CD14-positive monocyte (primary cell): Measurements from ENCODE around the gene SSTR5. TPM values are rescaled to one million over a fixed set of nuclear protein-coding genes. Genes with fewer than 3 reads are reported as not detected.

Source experiments
- DNase-seq, 3 donors: peaks; one replicate each; pipeline ENCODE4 v3.0.0-alpha.2; 2011 to 2022
- H2AFZ ChIP-seq: 2 replicates; pipeline ENCODE4 v1.6.0; 2012; ENCODE audit warnings: mild to moderate bottlenecking, low read depth, low read length, inconsistent platforms; ENCODE audit not compliant: insufficient read depth, poor library complexity, severe bottlenecking
- H3K27ac ChIP-seq, 2 donors: 1 replicate in 1 of 2; 2 replicates in 1 of 2; pipeline ENCODE4 v1.5.1; 2012 to 2013; ENCODE audit warnings: low read length in 2 of 2, control low read depth in 1 of 2, inconsistent platforms in 1 of 2, low read depth in 1 of 2, mild to moderate bottlenecking in 1 of 2
- H3K27me3 ChIP-seq, 2 donors: one replicate each; pipeline versions ENCODE4 v1.6.0 to v1.6.1; 2011 to 2013; ENCODE audit warnings: low read length in 2 of 2; ENCODE audit not compliant: control insufficient read depth in 2 of 2, insufficient read depth in 2 of 2
- H3K36me3 ChIP-seq, 2 donors: replicated peaks in 1 of 2; 1 replicate in 1 of 2; 2 replicates in 1 of 2; pipeline versions ENCODE4 v1.5.1 to v1.6.1; 2012 to 2013; ENCODE audit warnings: low read length in 2 of 2, control low read depth in 1 of 2, inconsistent platforms in 1 of 2, mild to moderate bottlenecking in 1 of 2; ENCODE audit not compliant: insufficient read depth in 2 of 2, control insufficient read depth in 1 of 2
- H3K4me1 ChIP-seq, 2 donors: 1 replicate in 1 of 2; 2 replicates in 1 of 2; pipeline versions ENCODE4 v1.5.1 to v1.6.1; 2012 to 2013; ENCODE audit warnings: low read length in 2 of 2, control low read depth in 1 of 2, inconsistent platforms in 1 of 2, mild to moderate bottlenecking in 1 of 2, moderate library complexity in 1 of 2; ENCODE audit not compliant: insufficient read depth in 2 of 2, control insufficient read depth in 1 of 2
- H3K4me2 ChIP-seq: replicated peaks from 2 replicates; pipeline ENCODE3; 2012; ENCODE audit warnings: low read length, moderate library complexity, mild to moderate bottlenecking; ENCODE audit not compliant: poor library complexity, severe bottlenecking; ENCODE audit errors: extremely low read depth
- H3K4me3 ChIP-seq, 3 experiments: fragments of 200-600 bp in 1 of 3; sonication (generic) in 1 of 3; replicated peaks in 1 of 3; 1 replicate in 2 of 3; 2 replicates in 1 of 3; pipeline ENCODE4 v1.5.1; 2011 to 2013; ENCODE audit warnings: low read length in 3 of 3, mild to moderate bottlenecking in 3 of 3, control low read depth in 2 of 3, low read depth in 2 of 3, inconsistent platforms in 1 of 3, moderate library complexity in 1 of 3
- H3K79me2 ChIP-seq: 2 replicates; pipeline ENCODE4 v1.6.0; 2012; ENCODE audit warnings: mild to moderate bottlenecking, control low read depth, inconsistent platforms, low read length, moderate library complexity; ENCODE audit not compliant: insufficient read depth
- H3K9ac ChIP-seq: 2 replicates; pipeline ENCODE4 v1.6.0; 2017; ENCODE audit warnings: low read length, mild to moderate bottlenecking; ENCODE audit not compliant: insufficient read depth, poor library complexity, severe bottlenecking
- H3K9me3 ChIP-seq, 2 donors: replicated peaks in 1 of 2; 1 replicate in 1 of 2; 2 replicates in 1 of 2; pipeline versions ENCODE4 v1.5.1 to v1.6.1; 2012 to 2013; ENCODE audit warnings: low read length in 2 of 2, control low read depth in 1 of 2; ENCODE audit not compliant: control insufficient read depth in 1 of 2, insufficient read depth in 1 of 2
- H4K20me1 ChIP-seq: 2 replicates; pipeline ENCODE4 v1.6.0; 2012; ENCODE audit warnings: mild to moderate bottlenecking, low read length, control low read depth, moderate library complexity; ENCODE audit not compliant: insufficient read depth
- H3K27ac Mint-ChIP-seq, 7 donors: one replicate each; pipeline ENCODE4 v1.8.0; 2020; ENCODE audit warnings: mild to moderate bottlenecking in 7 of 7, mixed read lengths in 7 of 7, moderate library complexity in 6 of 7, inconsistent platforms in 2 of 7
- H3K27me3 Mint-ChIP-seq, 3 donors: one replicate each; pipeline ENCODE4 v1.8.0; 2021 to 2022; ENCODE audit warnings: low read depth in 3 of 3, mild to moderate bottlenecking in 3 of 3, mixed read lengths in 3 of 3, moderate library complexity in 3 of 3, inconsistent platforms in 1 of 3
- H3K36me3 Mint-ChIP-seq, 2 donors: one replicate each; pipeline ENCODE4 v1.8.0; 2020; ENCODE audit warnings: mixed read lengths in 2 of 2, inconsistent platforms in 1 of 2, mild to moderate bottlenecking in 1 of 2
- H3K4me1 Mint-ChIP-seq: one replicate; pipeline ENCODE4 v1.8.0; 2020; ENCODE audit warnings: mild to moderate bottlenecking, mixed read lengths
- H3K4me3 Mint-ChIP-seq, 2 donors: one replicate each; pipeline ENCODE4 v1.8.0; 2020; ENCODE audit warnings: mild to moderate bottlenecking in 2 of 2, mixed read lengths in 2 of 2, moderate library complexity in 1 of 2
- H3K9me3 Mint-ChIP-seq, 7 donors: one replicate each; pipeline ENCODE4 v1.8.0; 2020 to 2022; ENCODE audit warnings: mixed read lengths in 7 of 7, mild to moderate bottlenecking in 6 of 7, moderate library complexity in 6 of 7, inconsistent platforms in 2 of 7
- WGBS: methylation state at CpG from one replicate; pipeline ENCODE4 v1.1.5; 2013; ENCODE audit warnings: missing lambda C conversion rate; ENCODE audit not compliant: insufficient coverage; 5-methylcytosine and 5-hydroxymethylcytosine counted together
- intact Hi-C, 2 donors: fragments of 100-400 bp; cut with micrococcal nuclease; formaldehyde crosslinking; loops; one replicate each; pipeline versions ENCODE4 v1.15.0 to v1.15.1; 2023
- polyA plus RNA-seq, 3 donors: library from polyadenylated mRNA; depleted of rRNA in 1 of 3; unstranded in 2 of 3; stranded (reverse) in 1 of 3; fragments of 300-500 nt in 2 of 3; fragments of >200 nt in 1 of 3; fragmentation: Illumina TruSeq in 2 of 3; gene quantifications; 1 replicate in 2 of 3; 2 replicates in 1 of 3; pipeline ENCODE4 v1.2.3, GENCODE V29; 2012 to 2021
- TF ChIP-seq, protein P1 (sequence below): fragments of 200-600 bp; IDR thresholded peaks from one replicate; pipeline ENCODE4 v1.8.0; 2022; ENCODE audit warnings: antibody characterized with exemption, mild to moderate bottlenecking

SSTR5 gene
- polyA plus RNA-seq, 3 donors: not detected

DNA sequence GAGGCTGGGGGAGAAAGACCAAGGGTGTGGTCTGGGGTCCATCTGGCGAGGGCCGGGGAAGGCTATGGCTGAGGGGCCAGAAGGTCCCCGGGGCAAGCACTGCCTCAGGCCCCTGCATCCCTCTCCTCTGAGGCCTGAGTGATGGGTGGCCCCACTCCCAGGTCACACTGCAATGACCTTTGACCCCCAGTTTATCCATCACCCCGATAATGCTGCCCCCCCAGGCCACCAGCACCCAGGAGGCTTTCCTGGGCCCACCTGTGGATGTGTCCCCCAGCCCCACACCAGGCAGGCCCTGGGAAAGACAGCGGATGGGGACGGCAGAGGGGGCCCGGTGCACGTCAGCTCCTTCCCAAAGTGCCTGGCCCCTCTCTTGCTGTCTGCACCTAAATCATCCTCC, 57.8 kb downstream of the SSTR5 start:
- peaks cover 0 to 4% (median 0%) of the 10 kb centered on the region in 7 donors for H3K9me3 Mint-ChIP-seq
- H3K4me3 Mint-ChIP-seq: no peak overlapping the region
- DNase-seq: no peak
- no peaks in the 10 kb centered on the region for H3K4me1 Mint-ChIP-seq
- no peaks in the 10 kb centered on the region for H4K20me1 ChIP-seq
- no peaks in the 10 kb centered on the region for H3K36me3 ChIP-seq
- H3K27me3 Mint-ChIP-seq: peaks cover 2 to 4% (median 2%) of the 10 kb centered on the region in 3 donors
- H3K36me3 Mint-ChIP-seq: no peaks in the 10 kb centered on the region
- no peaks in the 10 kb centered on the region for H3K9me3 ChIP-seq
- no peak overlapping the region for H3K4me3 ChIP-seq
- no peak overlapping the region for H3K27ac ChIP-seq
- H2AFZ ChIP-seq: no peak overlapping the region
- no peaks in the 10 kb centered on the region for H3K27me3 ChIP-seq
- intact Hi-C loops: no loop called here
- no peak overlapping the region for H3K4me2 ChIP-seq
- TF ChIP-seq, protein P1, sequence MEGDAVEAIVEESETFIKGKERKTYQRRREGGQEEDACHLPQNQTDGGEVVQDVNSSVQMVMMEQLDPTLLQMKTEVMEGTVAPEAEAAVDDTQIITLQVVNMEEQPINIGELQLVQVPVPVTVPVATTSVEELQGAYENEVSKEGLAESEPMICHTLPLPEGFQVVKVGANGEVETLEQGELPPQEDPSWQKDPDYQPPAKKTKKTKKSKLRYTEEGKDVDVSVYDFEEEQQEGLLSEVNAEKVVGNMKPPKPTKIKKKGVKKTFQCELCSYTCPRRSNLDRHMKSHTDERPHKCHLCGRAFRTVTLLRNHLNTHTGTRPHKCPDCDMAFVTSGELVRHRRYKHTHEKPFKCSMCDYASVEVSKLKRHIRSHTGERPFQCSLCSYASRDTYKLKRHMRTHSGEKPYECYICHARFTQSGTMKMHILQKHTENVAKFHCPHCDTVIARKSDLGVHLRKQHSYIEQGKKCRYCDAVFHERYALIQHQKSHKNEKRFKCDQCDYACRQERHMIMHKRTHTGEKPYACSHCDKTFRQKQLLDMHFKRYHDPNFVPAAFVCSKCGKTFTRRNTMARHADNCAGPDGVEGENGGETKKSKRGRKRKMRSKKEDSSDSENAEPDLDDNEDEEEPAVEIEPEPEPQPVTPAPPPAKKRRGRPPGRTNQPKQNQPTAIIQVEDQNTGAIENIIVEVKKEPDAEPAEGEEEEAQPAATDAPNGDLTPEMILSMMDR: no peak
- H3K9ac ChIP-seq: no peak overlapping the region
- H3K27ac Mint-ChIP-seq: no peak overlapping the region
- H3K4me1 ChIP-seq: no peaks in the 10 kb centered on the region
- H3K79me2 ChIP-seq: no peaks in the 10 kb centered on the region
- 92% methylated on average over 5 of the region's 8 CpGs for WGBS

Other genes with a start within 250 kb of the SSTR5 start
- gene LMF1, start 101.8 kb upstream of the SSTR5 start, polyA plus RNA-seq: 10 to 100 TPM in 2 of 3 donors, 1 to 10 TPM in 1; 5.9 to 14.7 (median 10.6) TPM
- not detected for gene SOX8, start 91.0 kb upstream of the SSTR5 start, polyA plus RNA-seq
- not detected for gene C1QTNF8, start 23.5 kb downstream of the SSTR5 start, polyA plus RNA-seq
- not detected for gene CACNA1H, start 80.4 kb downstream of the SSTR5 start, polyA plus RNA-seq
- not detected for gene TPSG1, start 152.5 kb downstream of the SSTR5 start, polyA plus RNA-seq
- gene TPSB2, start 157.4 kb downstream of the SSTR5 start, polyA plus RNA-seq: not detected
- gene TPSAB1, start 168.0 kb downstream of the SSTR5 start, polyA plus RNA-seq: not detected
- not detected for gene TPSD1, start 183.3 kb downstream of the SSTR5 start, polyA plus RNA-seq
- gene UBE2I, start 236.9 kb downstream of the SSTR5 start, polyA plus RNA-seq: 100 to 1,000 TPM in 1 of 3 donors, 10 to 100 TPM in 2; 76.8 to 112 (median 88.8) TPM